GM21381 (cell line): ENCODE measurements around the gene HMCN2.

Experiments used
- ATAC-seq: cut with Tn5 transposase; IDR thresholded peaks from one replicate; pipeline ENCODE4 v1.9.1; 2021; ENCODE audit warnings: mild to moderate bottlenecking, moderate library complexity; ENCODE audit not compliant: unreplicated experiment

Gene HMCN2

GRCh38 chr9:130461731-130462130 is 196.2 kb downstream of the HMCN2 start:
- ATAC-seq, result no peak

GRCh38 chr9:130462685-130463540 is 197.4 kb downstream of the HMCN2 start:
- ATAC-seq, result no peak

DNA sequence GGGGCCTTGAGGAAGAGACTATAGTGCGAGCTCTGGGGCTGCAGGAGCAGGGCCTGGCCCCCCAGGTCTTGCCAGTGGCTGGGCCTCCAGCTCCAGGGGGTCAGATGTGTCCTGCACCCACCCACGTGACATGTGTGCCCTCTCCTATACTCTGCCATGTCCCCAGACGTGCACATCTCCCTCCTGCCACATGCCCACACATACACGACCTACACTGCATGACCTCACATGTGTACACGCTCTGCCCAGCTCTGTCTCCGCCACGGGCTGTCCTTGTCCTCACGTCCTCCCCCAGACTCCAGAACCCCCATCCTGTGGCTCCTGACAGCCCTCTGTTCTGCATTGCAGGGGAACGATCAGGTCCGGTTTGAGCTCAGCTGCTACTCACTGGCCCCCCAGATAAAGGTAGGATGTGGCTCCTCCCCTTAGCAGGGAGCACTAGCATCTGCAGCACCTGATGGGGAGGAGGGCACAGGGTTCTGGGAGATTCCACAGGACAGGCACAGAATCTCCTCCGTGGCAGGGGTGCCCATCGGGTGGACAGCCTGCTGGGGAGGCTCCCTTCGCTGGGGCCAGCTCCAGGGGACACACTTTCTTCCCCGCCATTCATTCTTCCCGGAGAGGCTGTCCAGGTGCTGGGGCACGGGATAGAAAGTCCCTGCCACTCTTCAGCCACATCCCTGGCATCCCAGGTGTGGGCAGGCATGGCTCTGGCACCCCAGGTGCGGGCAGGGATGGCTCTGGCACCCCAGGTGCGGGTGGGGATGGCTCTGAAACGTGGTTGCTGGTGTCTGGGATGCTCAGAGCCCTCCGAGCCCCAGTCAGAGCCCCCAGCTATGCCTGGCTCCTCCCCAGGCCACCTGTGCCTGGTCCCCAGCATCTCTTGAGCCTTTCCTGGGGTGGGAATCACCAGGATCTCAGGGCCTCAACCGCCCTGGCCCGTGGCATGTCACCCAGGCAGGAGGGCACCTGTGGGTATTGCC is 198.5 kb downstream of the HMCN2 start:
- no peak for ATAC-seq

GRCh38 chr9:130465383-130466096 is 200.0 kb downstream of the HMCN2 start:
- ATAC-seq, result no peak

GRCh38 chr9:130466537-130467217 is 201.1 kb downstream of the HMCN2 start:
- no peak for ATAC-seq

DNA sequence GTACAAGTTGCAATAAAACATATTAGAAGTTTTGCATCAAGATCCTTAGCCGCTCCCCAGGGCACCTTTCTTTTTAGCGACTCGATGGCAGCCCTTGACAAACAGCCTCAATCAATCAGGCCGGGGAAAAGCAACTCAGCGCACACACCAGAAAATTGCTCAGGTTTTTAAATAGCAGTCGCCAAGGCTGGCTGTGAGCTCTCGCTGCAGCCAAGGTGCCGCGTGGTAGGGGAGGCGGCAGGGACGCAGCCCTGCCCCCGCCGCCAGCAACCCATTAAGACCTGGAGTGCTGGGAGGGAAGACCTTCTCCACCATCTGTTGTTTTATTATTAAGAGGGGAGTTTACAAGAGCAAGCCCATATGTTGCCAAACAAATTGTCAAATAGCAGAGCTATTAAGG is 201.8 kb downstream of the HMCN2 start:
- no peak for ATAC-seq

- no peak for ATAC-seq
These were observed 203.0 kb downstream of the HMCN2 start for GRCh38 chr9:130468566-130468965.

DNA sequence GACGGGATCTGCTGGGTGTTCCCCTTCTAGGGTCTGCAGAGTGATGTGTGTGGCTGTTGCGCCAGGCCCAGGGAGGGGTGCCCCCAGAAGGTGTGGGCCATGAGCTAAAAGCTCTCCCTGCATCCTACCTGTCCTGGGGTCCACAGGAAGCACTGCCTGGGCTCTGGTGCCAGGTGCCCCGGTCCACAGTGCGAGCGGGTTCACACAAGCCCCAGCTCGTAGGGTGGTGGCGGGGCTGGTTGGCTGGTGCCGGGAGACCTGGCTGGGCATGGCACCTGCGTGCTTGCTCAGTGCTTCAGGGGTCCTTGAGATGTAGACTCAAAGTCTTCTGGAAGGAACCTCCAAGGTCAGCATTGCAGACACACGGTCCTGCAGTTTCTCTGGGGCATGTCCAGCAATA is 204.7 kb downstream of the HMCN2 start:
- ATAC-seq, result no peak

DNA sequence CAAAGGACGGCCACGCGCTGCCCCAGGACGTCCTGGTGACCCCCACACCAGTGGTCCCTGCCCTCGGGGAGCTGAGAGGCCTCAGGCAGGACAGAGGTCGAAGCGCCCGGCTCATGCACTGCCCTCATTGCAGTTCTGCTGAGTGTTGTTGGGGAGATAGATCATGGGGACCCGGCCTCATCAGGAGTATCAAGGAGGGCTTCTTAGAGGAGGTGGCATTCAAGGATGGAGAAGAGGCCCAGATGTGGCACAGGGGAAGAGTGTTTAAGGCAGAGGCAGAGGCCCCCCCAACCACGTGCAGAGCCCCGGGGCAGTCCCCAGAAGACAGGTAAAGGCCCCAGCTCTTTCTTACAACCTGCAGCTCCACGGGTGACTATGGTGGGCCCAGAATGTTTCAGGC is 205.4 kb downstream of the HMCN2 start:
- ATAC-seq, result no peak

DNA sequence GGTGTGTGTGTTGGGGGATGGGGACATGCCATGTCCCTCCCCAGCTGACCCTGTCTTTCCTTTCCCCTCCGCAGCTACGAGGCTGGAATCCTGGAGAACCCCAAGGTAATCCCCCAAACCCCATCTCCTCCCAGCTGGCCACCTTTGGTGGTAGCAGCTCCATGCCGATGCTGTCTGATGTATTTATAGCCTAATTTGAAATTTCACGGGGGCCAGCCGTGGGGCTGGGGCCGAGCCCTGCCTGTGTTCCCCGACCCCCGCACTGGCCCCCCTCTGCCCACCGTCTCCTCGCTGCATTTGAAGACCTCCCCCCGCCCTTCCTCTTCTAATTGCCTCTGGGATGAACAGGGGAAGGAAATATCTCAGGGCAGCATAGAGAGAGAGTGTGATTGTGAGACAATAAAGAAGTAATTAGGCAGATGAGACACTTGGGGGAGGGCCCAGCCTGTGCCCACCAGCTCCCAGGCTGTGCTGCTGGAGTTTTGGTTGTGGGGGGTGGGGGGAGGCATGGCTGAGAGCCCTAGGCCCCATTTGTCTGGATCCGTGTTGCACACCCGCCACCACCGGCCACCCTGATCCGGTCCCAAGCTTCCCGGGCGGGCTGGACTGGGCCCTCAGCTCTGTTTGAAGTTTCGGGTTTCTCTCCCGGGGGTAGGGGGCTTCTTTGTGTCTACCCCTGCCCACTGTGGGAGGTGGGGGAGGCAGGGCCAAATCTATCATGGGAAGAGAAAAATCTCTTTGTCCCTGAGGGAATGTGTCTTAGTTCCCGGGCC is 206.0 kb downstream of the HMCN2 start:
- ATAC-seq, result no peak

- no peak for ATAC-seq
These were observed 206.7 kb downstream of the HMCN2 start for GRCh38 chr9:130472184-130472705.

DNA sequence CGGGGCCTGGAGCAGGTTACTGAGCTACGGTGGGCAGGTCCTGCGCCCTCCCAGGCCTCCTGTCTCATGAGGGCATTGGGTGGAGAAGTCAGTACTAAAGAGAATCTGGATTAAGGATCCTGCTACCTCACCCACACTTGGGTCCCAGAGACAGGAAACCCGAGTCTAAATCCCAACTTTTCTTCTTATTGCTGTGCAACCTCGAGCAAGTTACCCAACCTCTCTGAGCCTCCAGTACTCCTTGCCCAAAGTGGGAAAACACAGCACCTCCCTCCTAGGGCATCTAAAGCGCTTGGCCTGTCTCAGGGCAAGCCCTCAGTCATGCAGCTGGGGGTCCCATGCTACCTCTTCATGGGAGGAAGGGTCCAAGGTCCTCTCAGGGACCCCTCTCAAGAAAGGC is 207.4 kb downstream of the HMCN2 start:
- ATAC-seq, result no peak

GRCh38 chr9:130473566-130473965 is 208.0 kb downstream of the HMCN2 start:
- no peak for ATAC-seq

DNA sequence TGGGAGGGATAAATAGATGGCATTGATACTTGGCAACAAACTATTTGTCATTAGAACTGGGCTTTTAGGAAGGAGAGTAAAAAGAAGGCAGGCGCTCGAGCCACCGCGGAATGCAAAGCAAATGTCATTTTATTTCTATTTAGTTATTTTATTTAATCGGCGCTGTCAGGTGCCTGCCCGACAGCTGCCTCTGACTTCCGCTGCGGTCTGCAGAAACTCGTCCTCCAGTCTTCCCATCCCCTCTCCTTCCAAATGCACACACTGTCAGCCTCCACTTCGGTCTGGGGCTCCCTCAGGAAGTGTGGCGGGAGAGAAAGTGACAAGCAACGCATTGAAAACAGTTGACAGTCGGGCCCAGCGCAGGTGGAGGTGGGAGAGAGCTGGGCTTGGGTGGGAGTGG is 208.5 kb downstream of the HMCN2 start:
- ATAC-seq, result no peak

DNA sequence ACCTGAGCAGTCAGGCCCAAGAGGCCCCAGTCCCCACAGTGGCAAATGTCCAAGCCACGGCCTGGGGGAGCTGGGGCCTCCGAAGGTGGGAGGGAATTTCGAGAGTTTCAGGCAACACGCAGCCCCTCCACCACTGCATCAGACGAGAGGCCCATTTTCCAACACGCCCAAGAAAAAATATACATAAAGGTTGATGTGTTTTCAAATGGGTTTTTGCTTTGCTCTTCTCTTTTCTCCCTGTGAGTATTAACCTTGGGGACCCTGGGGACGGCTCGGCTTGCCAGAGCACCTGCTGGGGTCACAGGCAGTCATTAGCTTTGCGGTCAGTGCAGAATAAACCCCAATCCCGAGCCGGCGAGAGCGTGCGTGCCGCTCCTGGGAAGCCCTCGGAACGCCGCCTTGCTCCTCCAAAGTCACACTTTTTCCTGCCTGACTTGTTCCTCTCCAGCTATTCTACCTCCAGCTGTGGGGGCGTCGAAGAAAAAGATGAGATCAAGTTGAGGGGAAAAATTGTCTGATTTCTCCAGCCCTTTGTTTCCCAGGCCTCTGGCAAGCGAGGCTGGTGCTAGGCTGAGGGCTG is 210.7 kb downstream of the HMCN2 start:
- no peak for ATAC-seq

DNA sequence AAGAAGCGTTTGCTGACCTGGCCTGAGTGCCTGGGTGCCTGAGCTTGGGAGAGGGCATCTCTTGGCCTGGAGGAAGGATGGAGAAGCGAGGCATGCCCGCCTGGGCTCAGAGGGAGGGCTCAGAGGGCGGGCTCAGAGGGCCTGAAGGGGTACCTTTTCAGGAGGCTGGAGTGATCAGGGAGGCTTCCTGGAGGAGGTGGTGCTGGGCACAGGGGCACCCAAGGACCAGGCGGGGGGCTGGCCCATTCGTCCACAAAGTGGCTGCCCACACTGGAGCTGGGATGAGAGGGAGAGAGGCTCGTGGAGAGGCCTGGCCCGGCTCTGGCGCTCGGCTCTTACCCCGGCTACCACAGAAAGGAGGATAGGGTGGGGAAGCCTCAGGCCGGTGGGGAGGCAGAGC is 212.0 kb downstream of the HMCN2 start:
- ATAC-seq, result no peak

- no peak for ATAC-seq
These were observed 212.6 kb downstream of the HMCN2 start for GRCh38 chr9:130478152-130478551.

DNA sequence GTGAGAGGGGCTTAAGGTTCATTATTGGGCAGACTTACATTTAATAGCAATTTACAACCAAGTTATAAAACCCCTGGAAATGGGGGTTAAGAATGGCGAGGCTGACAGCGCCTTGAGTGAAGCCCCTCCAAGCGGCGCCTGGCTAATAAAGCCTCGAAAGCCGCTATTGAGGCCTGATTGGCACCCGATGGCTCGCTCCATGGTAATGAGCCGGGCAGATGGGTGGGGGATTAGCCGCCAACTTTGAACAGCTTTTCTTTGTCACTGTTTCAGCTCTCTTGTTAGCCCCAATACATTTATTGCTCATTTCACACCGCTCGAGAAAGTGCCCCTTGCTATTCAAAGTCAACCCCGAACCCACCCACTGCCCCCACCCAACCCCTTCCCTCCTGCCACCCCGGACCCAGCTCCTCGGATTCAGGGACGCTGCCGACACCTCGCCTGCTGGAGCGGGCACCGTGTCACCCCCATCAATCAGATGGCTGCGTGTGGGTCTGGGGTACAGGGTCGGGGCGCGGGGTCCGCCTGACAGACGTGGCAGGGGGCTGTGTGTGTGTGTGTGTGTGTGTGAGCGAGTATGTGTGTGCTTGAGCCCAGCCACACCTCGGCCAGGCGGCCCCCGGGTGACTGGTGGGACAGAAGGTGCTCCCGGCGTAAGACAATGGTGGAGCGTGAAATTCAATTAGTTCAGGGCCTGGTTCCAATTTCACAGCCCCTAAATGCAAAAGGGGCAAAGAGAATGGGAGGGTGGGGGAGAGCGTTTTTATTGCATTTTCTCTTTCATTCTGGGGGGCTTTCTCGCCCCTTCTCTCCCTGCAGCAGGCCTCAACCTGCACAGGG is 213.4 kb downstream of the HMCN2 start:
- ATAC-seq, result no peak
